Hematopoietic multipotent progenitor cell treated with erythropoietin and hydrocortisone succinate and interleukin-3 and kit ligand, for 8 days (in vitro differentiated cells): Measurements from ENCODE around the gene PACRG.
"Not testable (repeated sequence)": the region's sequence is repeated elsewhere in the genome, so short reads cannot be mapped to it uniquely, and the experiment has no call there.

ENCODE experiments used
- DNase-seq: peaks from one replicate; pipeline ENCODE4 v3.0.0-alpha.2; 2015

PACRG gene

GRCh38 chr6:162951164-162951743 is 223.5 kb downstream of the PACRG start:
- no peak for DNase-seq

- no peak for DNase-seq
Measured at GRCh38 chr6:162952423-162952822, 224.6 kb downstream of the PACRG start.

GRCh38 chr6:162957062-162957461 is 229.3 kb downstream of the PACRG start:
- DNase-seq, result no peak

- DNase-seq, result no peak
Measured at GRCh38 chr6:162960679-162961457, 233.1 kb downstream of the PACRG start.

- DNase-seq, result no peak
Measured at GRCh38 chr6:162962093-162962492, 234.3 kb downstream of the PACRG start.

GRCh38 chr6:162963861-162964260 is 236.1 kb downstream of the PACRG start:
- DNase-seq, result no peak

GRCh38 chr6:162964488-162965140 is 236.8 kb downstream of the PACRG start:
- DNase-seq, result no peak

- DNase-seq, result no peak
Measured at GRCh38 chr6:162965366-162965765, 237.6 kb downstream of the PACRG start.

- no peak for DNase-seq
Measured at GRCh38 chr6:162970246-162970645, 242.5 kb downstream of the PACRG start.

GRCh38 chr6:162971356-162971755 is 243.6 kb downstream of the PACRG start:
- DNase-seq, result no peak

GRCh38 chr6:162973151-162973872 is 245.5 kb downstream of the PACRG start:
- DNase-seq, result no peak

- DNase-seq, result no peak
Measured at GRCh38 chr6:162973980-162974379, 246.2 kb downstream of the PACRG start.

GRCh38 chr6:162974685-162975084 is 246.9 kb downstream of the PACRG start:
- no peak for DNase-seq

GRCh38 chr6:162976141-162976540 is 248.4 kb downstream of the PACRG start:
- no peak for DNase-seq

- not testable (repeated sequence) for DNase-seq
Measured at GRCh38 chr6:162983234-162983633, 255.5 kb downstream of the PACRG start.

GRCh38 chr6:162998777-162999176 is 271.0 kb downstream of the PACRG start:
- DNase-seq, result no peak

- no peak for DNase-seq
Measured at GRCh38 chr6:162999575-163000285, 272.0 kb downstream of the PACRG start.

GRCh38 chr6:163001330-163001729 is 273.6 kb downstream of the PACRG start:
- no peak for DNase-seq

GRCh38 chr6:163008186-163008585 is 280.4 kb downstream of the PACRG start:
- DNase-seq, result no peak

- DNase-seq, result no peak
Measured at GRCh38 chr6:163008626-163009025, 280.9 kb downstream of the PACRG start.

- DNase-seq, result no peak
Measured at GRCh38 chr6:163010145-163010544, 282.4 kb downstream of the PACRG start.

- no peak for DNase-seq
Measured at GRCh38 chr6:163014736-163015135, 287.0 kb downstream of the PACRG start.

GRCh38 chr6:163017801-163018200 is 290.0 kb downstream of the PACRG start:
- no peak for DNase-seq
